Activated CD4-positive, alpha-beta memory T cell treated with anti-CD3 and anti-CD28 coated beads for 36 hours (primary cell): ENCODE results near the gene COL4A2. TPM values are rescaled to one million over a fixed set of nuclear protein-coding genes. Genes with fewer than 3 reads are reported as not detected.

Experiments used
- CTCF ChIA-PET: fragments of 350-600 bp; sonication (Branson Sonifier 250); formaldehyde crosslinking; loops from one replicate; lab custom pipeline; 2021; ENCODE audit warnings: antibody characterized with exemption, inconsistent platforms; lab: Charles Lee
- POLR2A ChIA-PET: fragments of 350-600 bp; sonication (Branson Sonifier 250); formaldehyde crosslinking; loops from one replicate; lab custom pipeline; 2021; ENCODE audit warnings: antibody characterized with exemption; lab: Charles Lee
- DNase-seq: peaks from one replicate; pipeline ENCODE4 v3.0.0-alpha.2; 2020
- H3K27ac Mint-ChIP-seq: one replicate; pipeline ENCODE4 v1.8.0; 2021; ENCODE audit warnings: mixed read lengths
- H3K27me3 Mint-ChIP-seq: one replicate; pipeline ENCODE4 v1.8.0; 2021; ENCODE audit warnings: mixed read lengths
- H3K36me3 Mint-ChIP-seq: one replicate; pipeline ENCODE4 v1.8.0; 2021; ENCODE audit warnings: mixed read lengths
- H3K4me1 Mint-ChIP-seq: one replicate; pipeline ENCODE4 v1.8.0; 2021; ENCODE audit warnings: low read depth, mixed read lengths
- H3K4me3 Mint-ChIP-seq: one replicate; pipeline ENCODE4 v1.8.0; 2021; ENCODE audit warnings: mild to moderate bottlenecking, mixed read lengths
- H3K9me3 Mint-ChIP-seq: one replicate; pipeline ENCODE4 v1.8.0; 2021; ENCODE audit warnings: mixed read lengths
- intact Hi-C: fragments of 100-400 bp; cut with micrococcal nuclease; formaldehyde crosslinking; loops from one replicate; pipeline ENCODE4 v1.15.1; 2023
- total RNA-seq, 2 experiments: library from RNA; stranded (reverse); gene quantifications; one replicate each; pipeline ENCODE4 v1.2.3, GENCODE V29; 2021

Gene COL4A2
- total RNA-seq: not detected

DNA sequence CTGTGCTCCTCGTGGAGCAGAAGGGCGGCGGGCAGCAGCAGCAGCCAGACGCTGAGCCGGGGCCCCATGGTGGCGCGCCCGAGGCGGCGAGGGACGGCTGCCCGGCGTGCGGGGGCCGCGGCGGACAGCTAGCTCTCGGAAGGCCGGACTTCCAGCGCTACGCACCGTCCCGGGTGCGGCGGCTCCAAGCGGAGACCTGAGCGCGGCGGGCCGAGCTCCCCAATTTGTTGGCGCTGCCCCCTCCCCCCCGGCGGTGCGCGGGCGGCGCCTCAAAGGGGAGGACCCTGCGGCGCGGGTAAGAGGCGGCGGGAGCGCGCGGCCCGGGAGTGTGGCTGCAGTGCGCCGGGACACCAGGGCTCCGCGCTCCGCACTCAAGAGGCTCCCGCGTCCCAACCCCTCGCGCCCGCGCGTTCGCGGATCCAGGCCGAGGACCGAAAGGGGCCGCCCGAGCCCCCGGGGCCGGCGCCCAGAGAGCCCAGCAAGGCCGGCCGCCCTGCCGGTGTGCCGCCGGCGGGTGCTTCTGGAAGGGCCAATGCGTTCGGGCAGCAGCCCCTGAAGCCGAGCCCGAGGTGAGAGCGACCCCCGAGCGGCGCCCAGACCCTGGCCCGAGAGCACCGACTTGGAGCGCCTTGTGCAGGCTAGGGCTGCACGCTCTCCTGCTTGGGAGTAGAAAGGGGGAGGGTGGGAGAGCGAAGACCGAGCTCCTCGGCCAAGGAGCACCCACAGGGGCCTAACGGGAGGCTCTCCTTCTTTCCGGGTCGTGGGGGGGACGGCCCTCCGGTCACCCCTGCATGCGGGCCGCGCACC lies at the start of gene COL4A2, which contains the start of gene COL4A1:
COL4A2 (plus strand) TSS at position 325 of the 807 bp plus-strand sequence. CDS start 620 bp downstream, outside the sequence.
COL4A1 (minus strand) TSS at position 198 of the 807 bp plus-strand sequence; CDS start at position 68, 130 bp downstream.
- Mint-ChIP-seq H3K27ac (no peak within 1 kb of the TSS), H3K4me3 (no peak within 1 kb of the TSS), H3K27me3 (peaks cover 53% of the 10 kb centered on the region), H3K9me3 (no peaks in the 10 kb centered on the region), H3K36me3 (no peaks in the 10 kb centered on the region), H3K4me1 (peaks cover 11% of the 10 kb centered on the region)
- CTCF ChIA-PET: no interaction called here
- intact Hi-C loops: loop anchor here (10.0 kb wide), 1 partner anchor 108 kb away; no protein-coding TSS in a partner anchor
- no peak for DNase-seq
- POLR2A ChIA-PET: no interaction called here

- H3K27me3 Mint-ChIP-seq: peaks cover 18% of the 10 kb centered on the region
- intact Hi-C loops: no loop called here
- no peak for DNase-seq
- H3K36me3 Mint-ChIP-seq: no peaks in the 10 kb centered on the region
- POLR2A ChIA-PET: no interaction called here
- peaks cover 6% of the 10 kb centered on the region for H3K9me3 Mint-ChIP-seq
- CTCF ChIA-PET: no interaction called here
- H3K4me3 Mint-ChIP-seq: no peak overlapping the region
- H3K27ac Mint-ChIP-seq: no peak overlapping the region
- no peaks in the 10 kb centered on the region for H3K4me1 Mint-ChIP-seq
Measured at GRCh38 chr13:110257408-110257807, 49.7 kb upstream of the COL4A2 start.

DNA sequence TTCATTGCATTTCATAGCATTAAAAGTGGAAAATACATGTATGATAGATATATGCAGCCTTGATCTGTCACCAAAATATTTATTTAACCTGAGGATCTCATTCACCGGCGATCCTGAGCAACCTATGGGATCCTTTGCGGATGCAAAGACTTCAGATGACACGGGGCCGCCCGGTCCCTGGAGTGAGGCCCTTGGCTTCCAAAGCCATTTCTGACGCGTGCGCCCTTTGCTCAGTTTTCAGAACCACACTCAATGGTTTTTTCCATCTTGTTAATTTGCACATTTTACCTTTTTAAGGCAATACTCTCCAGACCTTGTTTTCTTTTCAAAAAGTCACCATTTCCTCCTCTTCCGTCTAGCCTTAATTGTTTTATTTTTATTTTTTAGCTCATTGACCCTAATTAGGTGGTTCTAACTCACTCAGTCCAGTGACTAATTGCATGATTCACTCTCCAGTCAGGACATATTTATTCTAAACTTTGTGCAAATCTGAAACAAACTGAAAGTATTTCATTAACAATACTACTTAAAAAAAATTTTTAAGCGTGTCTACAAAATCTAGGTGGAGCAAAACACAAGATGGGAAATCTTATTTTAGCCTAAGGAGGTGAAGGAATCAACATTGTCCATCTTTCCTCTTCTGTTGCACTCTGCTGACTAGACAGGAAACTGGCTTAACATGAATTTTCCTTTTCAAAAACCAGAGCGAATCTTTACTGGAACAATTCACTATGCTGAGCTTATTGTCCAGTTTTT lies 48.0 kb upstream of the COL4A2 start:
- Mint-ChIP-seq H3K4me1 (no peaks in the 10 kb centered on the region), H3K36me3 (no peaks in the 10 kb centered on the region), H3K9me3 (peaks cover 6% of the 10 kb centered on the region), H3K4me3 (no peak overlapping the region), H3K27me3 (peaks cover 27% of the 10 kb centered on the region), H3K27ac (no peak overlapping the region)
- intact Hi-C loops: no loop called here
- no peak for DNase-seq
- CTCF ChIA-PET: no interaction called here
- POLR2A ChIA-PET: no interaction called here

- intact Hi-C loops: no loop called here
- no peak overlapping the region for H3K4me3 Mint-ChIP-seq
- peaks cover 28% of the 10 kb centered on the region for H3K27me3 Mint-ChIP-seq
- no peaks in the 10 kb centered on the region for H3K36me3 Mint-ChIP-seq
- CTCF ChIA-PET: no interaction called here
- no peaks in the 10 kb centered on the region for H3K4me1 Mint-ChIP-seq
- no peak overlapping the region for H3K27ac Mint-ChIP-seq
- H3K9me3 Mint-ChIP-seq: peaks cover 6% of the 10 kb centered on the region
- POLR2A ChIA-PET: no interaction called here
- DNase-seq: no peak
Measured at GRCh38 chr13:110259651-110260050, 47.4 kb upstream of the COL4A2 start.

GRCh38 chr13:110261166-110262081 lies 45.7 kb upstream of the COL4A2 start:
- H3K4me3 Mint-ChIP-seq: no peak overlapping the region
- H3K36me3 Mint-ChIP-seq: no peaks in the 10 kb centered on the region
- intact Hi-C loops: no loop called here
- CTCF ChIA-PET: no interaction called here
- H3K4me1 Mint-ChIP-seq: no peaks in the 10 kb centered on the region
- no peaks in the 10 kb centered on the region for H3K9me3 Mint-ChIP-seq
- H3K27me3 Mint-ChIP-seq: peaks cover 27% of the 10 kb centered on the region
- no peak overlapping the region for H3K27ac Mint-ChIP-seq
- POLR2A ChIA-PET: no interaction called here
- DNase-seq: no peak

DNA sequence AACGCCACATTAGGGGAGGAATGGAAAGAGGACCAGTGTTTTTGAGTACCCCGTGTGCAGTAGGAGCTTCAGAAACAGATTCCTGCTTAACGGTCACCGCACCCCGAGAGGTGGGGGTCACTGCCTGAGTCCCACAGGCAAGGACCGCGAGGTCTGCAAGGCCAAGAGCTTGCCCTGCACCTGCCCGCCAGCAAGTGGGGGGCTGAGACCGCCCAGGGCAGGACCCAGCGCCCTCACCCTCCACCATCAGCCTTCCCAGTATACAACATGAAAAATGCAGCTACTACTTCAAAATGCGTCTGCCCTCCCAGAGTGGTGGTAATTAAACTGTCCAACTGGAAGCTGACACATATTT lies 45.0 kb upstream of the COL4A2 start:
- H3K4me1 Mint-ChIP-seq: no peaks in the 10 kb centered on the region
- ChIA-PET CTCF (no interaction called here), POLR2A (no interaction called here)
- H3K9me3 Mint-ChIP-seq: no peaks in the 10 kb centered on the region
- H3K27ac Mint-ChIP-seq: no peak overlapping the region
- intact Hi-C loops: no loop called here
- no peak overlapping the region for H3K4me3 Mint-ChIP-seq
- no peak for DNase-seq
- H3K36me3 Mint-ChIP-seq: no peaks in the 10 kb centered on the region
- H3K27me3 Mint-ChIP-seq: peaks cover 28% of the 10 kb centered on the region

DNA sequence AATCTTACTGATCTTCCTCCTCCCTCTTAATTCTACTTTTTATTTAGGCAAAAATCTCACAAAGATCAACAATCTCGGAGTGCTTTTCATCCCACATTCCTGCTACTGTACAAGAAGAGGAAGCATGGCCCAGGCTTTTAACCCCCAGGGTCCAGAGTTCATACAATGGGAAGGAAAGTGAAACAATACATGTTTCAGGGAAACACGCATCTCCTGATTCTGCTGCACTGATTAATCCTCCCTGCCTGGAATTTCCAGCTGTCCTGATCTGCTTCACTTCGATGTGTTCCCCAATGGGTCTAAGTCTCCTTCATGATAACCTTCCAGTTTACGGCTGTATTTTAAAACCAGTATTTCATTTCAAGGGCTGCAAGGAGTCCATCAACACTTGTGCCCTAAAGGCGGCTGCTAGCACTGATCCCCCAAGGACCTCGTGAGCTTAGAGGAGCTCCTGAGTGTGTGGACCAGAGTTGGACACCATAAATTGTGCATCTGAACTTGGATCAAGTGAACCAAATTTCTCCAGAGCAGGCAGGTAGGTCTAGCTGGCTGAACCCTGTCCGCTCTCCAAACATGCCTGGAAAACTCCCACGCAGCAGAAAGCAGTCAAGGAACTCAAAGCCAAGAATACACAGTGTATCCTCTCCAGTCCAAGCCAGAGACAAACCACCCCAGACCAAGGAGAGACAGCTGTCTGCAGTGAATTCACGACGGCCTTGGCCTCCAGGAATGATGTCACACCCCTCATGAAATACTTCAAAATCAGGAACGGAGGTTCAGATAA lies 44.4 kb upstream of the COL4A2 start:
- CTCF ChIA-PET: no interaction called here
- Mint-ChIP-seq H3K9me3 (no peaks in the 10 kb centered on the region), H3K4me1 (no peaks in the 10 kb centered on the region), H3K27ac (no peak overlapping the region), H3K4me3 (no peak overlapping the region), H3K36me3 (no peaks in the 10 kb centered on the region), H3K27me3 (peaks cover 28% of the 10 kb centered on the region)
- DNase-seq: no peak
- POLR2A ChIA-PET: no interaction called here
- intact Hi-C loops: no loop called here

- Mint-ChIP-seq H3K27me3 (peaks cover 28% of the 10 kb centered on the region), H3K9me3 (no peaks in the 10 kb centered on the region), H3K36me3 (no peaks in the 10 kb centered on the region), H3K4me1 (no peaks in the 10 kb centered on the region), H3K4me3 (no peak overlapping the region), H3K27ac (no peak overlapping the region)
- ChIA-PET POLR2A (no interaction called here), CTCF (no interaction called here)
- intact Hi-C loops: no loop called here
- DNase-seq: no peak
Measured at GRCh38 chr13:110263404-110263803, 43.7 kb upstream of the COL4A2 start.

DNA sequence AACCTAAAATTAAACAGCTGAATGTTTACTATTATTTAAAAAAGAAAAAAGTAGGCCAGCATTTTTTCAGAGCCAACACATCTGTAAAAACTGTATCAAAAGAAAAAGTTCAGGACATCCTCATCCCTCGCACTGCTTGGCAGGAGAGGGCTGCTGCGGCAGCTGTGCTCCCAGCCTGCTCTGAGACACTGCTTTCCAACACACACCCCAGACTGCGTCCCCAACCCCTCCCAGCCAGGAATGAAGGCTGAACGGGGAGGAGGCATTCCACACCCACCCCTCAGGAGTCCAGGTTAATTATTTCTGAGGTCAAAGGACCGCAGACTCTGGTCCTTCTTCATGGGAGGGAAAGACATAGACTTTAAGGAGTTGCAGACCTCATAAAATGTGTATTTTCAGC lies 43.2 kb upstream of the COL4A2 start:
- no peak for DNase-seq
- H3K4me3 Mint-ChIP-seq: no peak overlapping the region
- ChIA-PET POLR2A (no interaction called here), CTCF (no interaction called here)
- H3K4me1 Mint-ChIP-seq: no peaks in the 10 kb centered on the region
- no peaks in the 10 kb centered on the region for H3K36me3 Mint-ChIP-seq
- no peak overlapping the region for H3K27ac Mint-ChIP-seq
- no peaks in the 10 kb centered on the region for H3K9me3 Mint-ChIP-seq
- H3K27me3 Mint-ChIP-seq: peaks cover 28% of the 10 kb centered on the region
- intact Hi-C loops: no loop called here

- intact Hi-C loops: no loop called here
- Mint-ChIP-seq H3K4me1 (no peaks in the 10 kb centered on the region), H3K4me3 (no peak overlapping the region)
Measured at GRCh38 chr13:110264685-110265275, 42.3 kb upstream of the COL4A2 start.

DNA sequence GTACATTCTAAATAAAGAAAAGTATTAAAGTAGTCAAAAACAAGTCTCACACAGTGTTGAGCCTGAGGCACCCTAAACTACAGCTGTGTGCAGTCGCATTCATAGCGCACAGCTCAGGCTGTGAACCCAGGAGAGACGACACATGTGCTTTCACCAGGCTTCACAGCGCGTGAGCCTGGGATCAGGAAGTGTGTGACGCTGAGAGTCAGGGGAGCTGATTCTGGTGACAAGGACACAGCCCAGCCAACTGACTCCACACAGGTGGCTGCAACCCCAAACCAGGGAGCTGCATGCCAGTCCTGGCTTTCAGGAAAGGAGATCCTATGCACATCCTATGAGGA lies 41.8 kb upstream of the COL4A2 start:
- intact Hi-C loops: no loop called here
- Mint-ChIP-seq H3K27ac (no peak overlapping the region), H3K4me1 (no peaks in the 10 kb centered on the region), H3K27me3 (peaks cover 22% of the 10 kb centered on the region), H3K4me3 (no peak overlapping the region), H3K36me3 (no peaks in the 10 kb centered on the region), H3K9me3 (no peaks in the 10 kb centered on the region)
- no peak for DNase-seq
- CTCF ChIA-PET: no interaction called here
- POLR2A ChIA-PET: no interaction called here

More at GRCh38 chr13:110264685-110265275, 42.3 kb upstream of the COL4A2 start:
- no peaks in the 10 kb centered on the region for H3K9me3 Mint-ChIP-seq
- H3K27me3 Mint-ChIP-seq: peaks cover 26% of the 10 kb centered on the region
- H3K36me3 Mint-ChIP-seq: no peaks in the 10 kb centered on the region
- DNase-seq: no peak
- no peak overlapping the region for H3K27ac Mint-ChIP-seq
- ChIA-PET CTCF (no interaction called here), POLR2A (no interaction called here)
